Activated CD4-positive, CD25-positive, alpha-beta regulatory T cell (primary cell): ENCODE data around the gene IL10.
"Not testable (repeated sequence)": the region's sequence is repeated elsewhere in the genome, so short reads cannot be mapped to it uniquely, and the experiment has no call there.

Experiments
- DNase-seq, 4 experiments: peaks; one replicate each; lab custom pipeline; 2025; lab: John Stamatoyannopoulos, UW

Gene IL10

GRCh38 chr1:206765771-206766170 lies 6.5 kb downstream of the IL10 start:
- not testable (repeated sequence) for DNase-seq

GRCh38 chr1:206762741-206763364 lies 9.4 kb downstream of the IL10 start:
- DNase-seq, result not testable (repeated sequence)

- DNase-seq, result no peak
Observed at GRCh38 chr1:206761159-206761768, 11.0 kb downstream of the IL10 start.

GRCh38 chr1:206760590-206760989 lies 11.7 kb downstream of the IL10 start:
- DNase-seq, result no peak

GRCh38 chr1:206757524-206758266 lies 14.6 kb downstream of the IL10 start:
- no peak for DNase-seq

GRCh38 chr1:206754011-206754410 lies 18.3 kb downstream of the IL10 start:
- no peak for DNase-seq

- no peak for DNase-seq
Observed at GRCh38 chr1:206753141-206753540, 19.2 kb downstream of the IL10 start.

GRCh38 chr1:206752481-206752880 lies 19.8 kb downstream of the IL10 start:
- DNase-seq, result no peak

- no peak for DNase-seq
Observed at GRCh38 chr1:206751891-206752290, 20.4 kb downstream of the IL10 start.

GRCh38 chr1:206748348-206749030 lies 23.8 kb downstream of the IL10 start:
- no peak for DNase-seq

- no peak for DNase-seq
Observed at GRCh38 chr1:206745301-206745700, 27.0 kb downstream of the IL10 start.

GRCh38 chr1:206744683-206745082 lies 27.6 kb downstream of the IL10 start:
- no peak for DNase-seq

- DNase-seq, result no peak
Observed at GRCh38 chr1:206742719-206743383, 29.4 kb downstream of the IL10 start.

- no peak for DNase-seq
Observed at GRCh38 chr1:206741142-206741701, 31.1 kb downstream of the IL10 start.

- no peak for DNase-seq
Observed at GRCh38 chr1:206739411-206740076, 32.8 kb downstream of the IL10 start.

- no peak for DNase-seq
Observed at GRCh38 chr1:206738370-206739366, 33.6 kb downstream of the IL10 start.

GRCh38 chr1:206737729-206738201 lies 34.5 kb downstream of the IL10 start:
- no peak for DNase-seq

- DNase-seq, result no peak
Observed at GRCh38 chr1:206736878-206737728, 35.2 kb downstream of the IL10 start.

GRCh38 chr1:206735553-206736031 lies 36.7 kb downstream of the IL10 start:
- DNase-seq, result no peak
